Stomach (tissue), 4 donors: ENCODE data around the gene LCE6A.

Experiments used
- POLR2AphosphoS5 ChIP-seq, 3 donors: sonication (generic); formaldehyde crosslinking; IDR thresholded peaks; one replicate each; pipeline ENCODE4 v1.6.1; 2016; ENCODE audit warnings: antibody characterized with exemption in 3 of 3
- TF ChIP-seq, protein P1 (sequence below), 7 experiments: fragments of 450-650 bp in 4 of 7; fragments of 200-600 bp in 3 of 7; sonication (generic) in 3 of 7; IDR thresholded peaks; one replicate each; pipeline ENCODE4 v1.5.1; 2016 to 2019; ENCODE audit warnings: antibody characterized with exemption in 7 of 7, control low read depth in 2 of 7, mild to moderate bottlenecking in 1 of 7

- TF ChIP-seq, protein P1, sequence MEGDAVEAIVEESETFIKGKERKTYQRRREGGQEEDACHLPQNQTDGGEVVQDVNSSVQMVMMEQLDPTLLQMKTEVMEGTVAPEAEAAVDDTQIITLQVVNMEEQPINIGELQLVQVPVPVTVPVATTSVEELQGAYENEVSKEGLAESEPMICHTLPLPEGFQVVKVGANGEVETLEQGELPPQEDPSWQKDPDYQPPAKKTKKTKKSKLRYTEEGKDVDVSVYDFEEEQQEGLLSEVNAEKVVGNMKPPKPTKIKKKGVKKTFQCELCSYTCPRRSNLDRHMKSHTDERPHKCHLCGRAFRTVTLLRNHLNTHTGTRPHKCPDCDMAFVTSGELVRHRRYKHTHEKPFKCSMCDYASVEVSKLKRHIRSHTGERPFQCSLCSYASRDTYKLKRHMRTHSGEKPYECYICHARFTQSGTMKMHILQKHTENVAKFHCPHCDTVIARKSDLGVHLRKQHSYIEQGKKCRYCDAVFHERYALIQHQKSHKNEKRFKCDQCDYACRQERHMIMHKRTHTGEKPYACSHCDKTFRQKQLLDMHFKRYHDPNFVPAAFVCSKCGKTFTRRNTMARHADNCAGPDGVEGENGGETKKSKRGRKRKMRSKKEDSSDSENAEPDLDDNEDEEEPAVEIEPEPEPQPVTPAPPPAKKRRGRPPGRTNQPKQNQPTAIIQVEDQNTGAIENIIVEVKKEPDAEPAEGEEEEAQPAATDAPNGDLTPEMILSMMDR (IDR thresholded peaks at IDR 0.05) = no peak
- TF ChIP-seq POLR2AphosphoS5 (IDR thresholded peaks at IDR 0.05) = no peak
Measured at GRCh38 chr1:152876827-152877226, 34.2 kb downstream of the LCE6A start.
